Measurements from ENCODE around the gene SH2D3A. TPM values are rescaled to one million over a fixed set of nuclear protein-coding genes. Genes with fewer than 3 reads are reported as not detected.

Gene SH2D3A
- total and polyA plus RNA-seq, 2 donors (not counting 3 experiments of a cell fraction or from before 2014, with no cell fraction given), result 0.04 to 0.53 TPM

GRCh38 chr19:6721773-6722172, 45.5 kb downstream of the SH2D3A start:
- H3K27ac ChIP-seq (ENCODE audit: insufficient read depth, low read depth, low read length), result no peak overlapping the region
- H3K9me1 ChIP-seq (replicated peaks; ENCODE audit: control insufficient read depth, extremely low read depth, insufficient read depth, low read length), result no peaks in the 10 kb centered on the region
- no peak overlapping the region for H3K9ac ChIP-seq (replicated peaks; ENCODE audit: extremely low read depth, insufficient read depth, low read length)
- intact Hi-C loops (cut with micrococcal nuclease) (no loop called here), dilution Hi-C loops (cut with MboI; ENCODE audit: extremely low pct_ligation_motif_present, low sequenced_read_pairs) (no loop called here)
- no peak for FAIRE-seq
- no peak overlapping the region for H3K4me3 ChIP-seq (replicated peaks in 1 of 3; ENCODE audit: insufficient read depth in 1 of 3, low read depth in 1 of 3, low read length in 3 of 3)
- no peaks in the 10 kb centered on the region for H3K79me2 ChIP-seq (ENCODE audit: control insufficient read depth, insufficient read depth, low read length)
- H3K9me3 ChIP-seq (replicated peaks; ENCODE audit: control insufficient read depth, insufficient read depth, low read length), result no peaks in the 10 kb centered on the region
- ChIA-PET POLR2A (no interaction called here), CTCF (interaction anchor here (1.0 kb wide), 1 partner anchor 142 kb away, joined by 4 read pairs; no protein-coding TSS in a partner anchor)
- H3K4me1 ChIP-seq (ENCODE audit: control insufficient read depth, extremely low read depth, insufficient read depth, low read length), result no peaks in the 10 kb centered on the region
- no peaks in the 10 kb centered on the region for H3K36me3 ChIP-seq (ENCODE audit: control insufficient read depth in 2 of 2, extremely low read depth in 1 of 2, insufficient read depth in 2 of 2, low read length in 2 of 2)
- TF ChIP-seq, protein P1, sequence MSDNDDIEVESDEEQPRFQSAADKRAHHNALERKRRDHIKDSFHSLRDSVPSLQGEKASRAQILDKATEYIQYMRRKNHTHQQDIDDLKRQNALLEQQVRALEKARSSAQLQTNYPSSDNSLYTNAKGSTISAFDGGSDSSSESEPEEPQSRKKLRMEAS (IDR thresholded peaks at IDR 0.05; ENCODE audit: insufficient read depth, insufficient read length), result no peak
- no peak for TF ChIP-seq GATA2 (IDR thresholded peaks at IDR 0.05; ENCODE audit: insufficient read depth, insufficient read length, low read depth, low read length)
- no peak overlapping the region for H2AFZ ChIP-seq (ENCODE audit: low read depth, low read length)
- no TSS peak for BruUV-seq (replicated peaks)
- H3K4me2 ChIP-seq (ENCODE audit: insufficient read depth, low read length), result no peak overlapping the region
- H3K27me3 ChIP-seq (ENCODE audit: control insufficient read depth in 2 of 2, insufficient read depth in 2 of 2, low read length in 2 of 2), result no peaks in the 10 kb centered on the region
- DNase-seq (ENCODE audit: low read depth, low spot score), result no peak
- H4K20me1 ChIP-seq (replicated peaks; ENCODE audit: control insufficient read depth, extremely low read depth, insufficient read depth, low read length), result no peaks in the 10 kb centered on the region

DNA sequence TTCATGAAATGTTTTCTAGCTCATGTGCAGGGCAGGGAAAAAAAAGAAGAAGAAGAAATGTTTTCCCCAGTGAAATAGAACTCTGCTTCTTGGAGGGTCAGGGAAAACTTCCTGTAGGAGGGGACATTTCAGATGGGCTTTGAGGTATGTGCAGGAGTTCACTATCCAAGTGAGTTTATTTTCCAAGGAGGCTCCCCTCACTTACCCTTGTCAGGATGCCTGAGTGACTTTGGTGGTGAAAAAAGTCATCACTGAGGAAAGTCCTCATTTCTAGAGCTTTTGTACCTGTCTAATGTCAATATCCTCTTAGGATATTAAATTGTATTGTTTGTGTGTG, 46.1 kb downstream of the SH2D3A start:
- Histone ChIP-seq H3K27ac (ENCODE audit: insufficient read depth, low read depth, low read length) (no peak overlapping the region), H3K9me3 (replicated peaks; ENCODE audit: control insufficient read depth, insufficient read depth, low read length) (no peaks in the 10 kb centered on the region), H3K4me2 (ENCODE audit: insufficient read depth, low read length) (no peak overlapping the region), H3K79me2 (ENCODE audit: control insufficient read depth, insufficient read depth, low read length) (no peaks in the 10 kb centered on the region), H3K4me3 (replicated peaks in 1 of 3; ENCODE audit: insufficient read depth in 1 of 3, low read depth in 1 of 3, low read length in 3 of 3) (no peak overlapping the region), H3K4me1 (ENCODE audit: control insufficient read depth, extremely low read depth, insufficient read depth, low read length) (no peaks in the 10 kb centered on the region), H4K20me1 (replicated peaks; ENCODE audit: control insufficient read depth, extremely low read depth, insufficient read depth, low read length) (no peaks in the 10 kb centered on the region), H3K27me3 (ENCODE audit: control insufficient read depth in 2 of 2, insufficient read depth in 2 of 2, low read length in 2 of 2) (no peaks in the 10 kb centered on the region), H3K36me3 (ENCODE audit: control insufficient read depth in 2 of 2, extremely low read depth in 1 of 2, insufficient read depth in 2 of 2, low read length in 2 of 2) (no peaks in the 10 kb centered on the region), H3K9ac (replicated peaks; ENCODE audit: extremely low read depth, insufficient read depth, low read length) (no peak overlapping the region), H3K9me1 (replicated peaks; ENCODE audit: control insufficient read depth, extremely low read depth, insufficient read depth, low read length) (no peaks in the 10 kb centered on the region), H2AFZ (ENCODE audit: low read depth, low read length) (no peak overlapping the region)
- BruUV-seq (replicated peaks), result no TSS peak
- dilution Hi-C loops (cut with MboI; ENCODE audit: extremely low pct_ligation_motif_present, low sequenced_read_pairs) (no loop called here), intact Hi-C loops (cut with micrococcal nuclease) (no loop called here)
- FAIRE-seq (no peak), DNase-seq (ENCODE audit: low read depth, low spot score) (no peak)
- POLR2A ChIA-PET, result no interaction called here
- CTCF ChIA-PET, result no interaction called here
- no peak for TF ChIP-seq GATA2 (IDR thresholded peaks at IDR 0.05; ENCODE audit: insufficient read depth, insufficient read length, low read depth, low read length)
- no peak for TF ChIP-seq FOS (IDR thresholded peaks at IDR 0.05; ENCODE audit: borderline replicate concordance, insufficient read depth, low read length)
- TF ChIP-seq JUN (IDR thresholded peaks at IDR 0.05; ENCODE audit: borderline replicate concordance, insufficient read depth, insufficient read length, low read depth), result no peak
- no peak for TF ChIP-seq POLR2A (IDR thresholded peaks at IDR 0.05; ENCODE audit: low read depth, low read length)
- no peak for TF ChIP-seq EZH2 (IDR thresholded peaks at IDR 0.05; ENCODE audit: borderline replicate concordance, low read depth, low read length, severe bottlenecking)
- TF ChIP-seq MYC (IDR thresholded peaks at IDR 0.05; ENCODE audit: low read depth, low read length), result no peak
- TF ChIP-seq CTCF (IDR thresholded peaks at IDR 0.05; ENCODE audit: extremely low read depth in 1 of 2, insufficient read depth in 1 of 2, low read depth in 1 of 2, low read length in 2 of 2), result no peak
- TF ChIP-seq, protein P1 (IDR thresholded peaks at IDR 0.05; ENCODE audit: insufficient read depth, insufficient read length), result no peak
- no peak for TF ChIP-seq POLR2AphosphoS5 (IDR thresholded peaks at IDR 0.05; ENCODE audit: insufficient read depth, low read depth, low read length)
